Keratinocyte (primary cell): Measurements from ENCODE around the gene NOP14. TPM values are rescaled to one million over a fixed set of nuclear protein-coding genes. Genes with fewer than 3 reads are reported as not detected.
"Not testable (repeated sequence)": the region's sequence is repeated elsewhere in the genome, so short reads cannot be mapped to it uniquely, and the experiment has no call there.

ENCODE experiments used
- DNase-seq: peaks from one replicate; pipeline ENCODE4 v3.0.0-alpha.2; 2011; ENCODE audit warnings: low read depth, missing footprints, low spot score
- FAIRE-seq: peaks from 2 replicates; lab custom pipeline; 2011; peaks lifted over from hg19 to GRCh38; lab: Jason Lieb, UNC
- H2AFZ ChIP-seq: 2 replicates; pipeline ENCODE4 v1.6.0; 2012; ENCODE audit warnings: low read length, control low read depth, inconsistent platforms; ENCODE audit not compliant: control insufficient read depth
- H3K27ac ChIP-seq: 2 replicates; pipeline ENCODE4 v1.5.1; 2011; ENCODE audit warnings: low read length; ENCODE audit not compliant: control insufficient read depth, insufficient read depth
- H3K27me3 ChIP-seq: 3 replicates; pipeline ENCODE4 v1.6.0; 2011; ENCODE audit warnings: low read length; ENCODE audit not compliant: control insufficient read depth, insufficient read depth; ENCODE audit errors: extremely low read depth
- H3K36me3 ChIP-seq, 2 experiments: 2 replicates in 1 of 2; 3 replicates in 1 of 2; pipeline ENCODE4 v1.5.1; 2011; ENCODE audit warnings: low read length in 2 of 2, mild to moderate bottlenecking in 1 of 2; ENCODE audit not compliant: control insufficient read depth in 2 of 2, insufficient read depth in 2 of 2; ENCODE audit errors: extremely low read depth in 1 of 2
- H3K4me1 ChIP-seq: 3 replicates; pipeline ENCODE4 v1.5.1; 2011; ENCODE audit warnings: low read length; ENCODE audit not compliant: control insufficient read depth, insufficient read depth; ENCODE audit errors: extremely low read depth
- H3K4me2 ChIP-seq: 3 replicates; pipeline ENCODE4 v1.6.0; 2011; ENCODE audit warnings: low read depth, low read length; ENCODE audit not compliant: control insufficient read depth, insufficient read depth; ENCODE audit errors: extremely low read depth
- H3K4me3 ChIP-seq, 3 experiments: fragments of 200-600 bp in 1 of 3; sonication (generic) in 1 of 3; 2 replicates in 2 of 3; 3 replicates in 1 of 3; pipeline ENCODE4 v1.5.1; 2011 to 2016; ENCODE audit warnings: low read length in 3 of 3, mild to moderate bottlenecking in 3 of 3, control low read depth in 2 of 3, inconsistent platforms in 1 of 3, low read depth in 1 of 3, mixed read lengths in 1 of 3, mixed run types in 1 of 3, moderate library complexity in 1 of 3; ENCODE audit not compliant: control insufficient read depth in 2 of 3, insufficient read depth in 2 of 3; ENCODE audit errors: extremely low read depth in 1 of 3
- H3K79me2 ChIP-seq: 2 replicates; pipeline ENCODE4 v1.6.0; 2012; ENCODE audit warnings: low read length; ENCODE audit not compliant: control insufficient read depth, insufficient read depth
- H3K9ac ChIP-seq: 3 replicates; pipeline ENCODE4 v1.6.0; 2011; ENCODE audit warnings: low read length; ENCODE audit not compliant: control insufficient read depth, insufficient read depth; ENCODE audit errors: extremely low read depth
- H3K9me1 ChIP-seq: 3 replicates; pipeline ENCODE4 v1.6.0; 2011; ENCODE audit warnings: low read length; ENCODE audit not compliant: control insufficient read depth, insufficient read depth; ENCODE audit errors: extremely low read depth
- H3K9me3 ChIP-seq: 2 replicates; pipeline ENCODE4 v1.5.1; 2012; ENCODE audit warnings: low read depth, low read length; ENCODE audit not compliant: control insufficient read depth
- H4K20me1 ChIP-seq: 3 replicates; pipeline ENCODE4 v1.6.0; 2011; ENCODE audit warnings: low read length; ENCODE audit not compliant: control insufficient read depth, insufficient read depth; ENCODE audit errors: extremely low read depth
- CTCF ChIP-seq, 3 experiments: IDR thresholded peaks in 1 of 3; conservative IDR thresholded peaks in 1 of 3; optimal IDR thresholded peaks in 1 of 3; 2 replicates in 2 of 3; 3 replicates in 1 of 3; pipeline versions ENCODE3 to v1.5.1; 2011; ENCODE audit warnings: low read length in 3 of 3, mild to moderate bottlenecking in 3 of 3, moderate library complexity in 2 of 3, control low read depth in 1 of 3, inconsistent platforms in 1 of 3; ENCODE audit not compliant: insufficient read depth in 2 of 3; ENCODE audit errors: extremely low read depth in 1 of 3
- EZH2 ChIP-seq: IDR thresholded peaks from one replicate; pipeline ENCODE4 v1.6.1; 2012; ENCODE audit warnings: inconsistent platforms, mild to moderate bottlenecking, low read length, moderate library complexity
- dilution Hi-C: fragments of 300-500 bp; cut with MboI; formaldehyde crosslinking; loops from one replicate; pipeline ENCODE4 v1.7.0; 2020; ENCODE audit warnings: low sequenced_read_pairs; ENCODE audit not compliant: extremely low pct_ligation_motif_present
- polyA plus RNA-seq, 5 experiments: library from polyadenylated mRNA; depleted of rRNA in 3 of 5; stranded (reverse) in 3 of 5; stranded (forward) in 1 of 5; unstranded in 1 of 5; fragments of >200 nt; gene quantifications; 1 replicate in 1 of 5; 2 replicates in 3 of 5; 3 replicates in 1 of 5; pipeline versions ENCODE4 v1.2.1 to v1.2.3, GENCODE V29; 2011 to 2012; ENCODE audit warnings: missing spikeins in 2 of 5, low read depth in 1 of 5, low replicate concordance in 1 of 5

The NOP14 gene
- polyA plus RNA-seq, 1 donor (not counting 4 experiments of a cell fraction or from before 2014, with no cell fraction given), result 21.8 TPM

GRCh38 chr4:2947926-2948325 lies 15.3 kb downstream of the NOP14 start:
- no peaks in the 10 kb centered on the region for H3K27me3 ChIP-seq
- no peak for FAIRE-seq
- H3K4me1 ChIP-seq, result no peaks in the 10 kb centered on the region
- H3K9me3 ChIP-seq, result no peaks in the 10 kb centered on the region
- no peak overlapping the region for H3K9ac ChIP-seq
- no peaks in the 10 kb centered on the region for H4K20me1 ChIP-seq
- no peak overlapping the region for H3K27ac ChIP-seq
- H3K9me1 ChIP-seq, result no peaks in the 10 kb centered on the region
- H3K4me2 ChIP-seq, result no peak overlapping the region
- peaks cover 46 to 51% of the 10 kb centered on the region in 2 experiments for H3K36me3 ChIP-seq
- no peak for DNase-seq
- no peaks in the 10 kb centered on the region for H3K79me2 ChIP-seq
- no peak overlapping the region for H2AFZ ChIP-seq
- dilution Hi-C loops, result no loop called here
- TF ChIP-seq EZH2, result no peak
- no peak for TF ChIP-seq CTCF (optimal IDR thresholded peaks at IDR 0.05 in 1 of 3, IDR thresholded peaks at IDR 0.05 in 1 of 3, conservative IDR thresholded peaks at IDR 0.05 in 1 of 3; ENCODE audit: extremely low read depth in 1 of 3, insufficient read depth in 2 of 3, low read length in 3 of 3)
- H3K4me3 ChIP-seq, result no peak overlapping the region

GRCh38 chr4:2946812-2947600 lies 16.2 kb downstream of the NOP14 start:
- no peak overlapping the region for H3K4me2 ChIP-seq
- peaks cover 50 to 51% of the 10 kb centered on the region in 2 experiments for H3K36me3 ChIP-seq
- H3K79me2 ChIP-seq, result no peaks in the 10 kb centered on the region
- no peaks in the 10 kb centered on the region for H3K27me3 ChIP-seq
- H3K27ac ChIP-seq, result no peak overlapping the region
- FAIRE-seq (no peak), DNase-seq (no peak)
- no peak overlapping the region for H2AFZ ChIP-seq
- no peak for TF ChIP-seq CTCF (optimal IDR thresholded peaks at IDR 0.05 in 1 of 3, IDR thresholded peaks at IDR 0.05 in 1 of 3, conservative IDR thresholded peaks at IDR 0.05 in 1 of 3; ENCODE audit: extremely low read depth in 1 of 3, insufficient read depth in 2 of 3, low read length in 3 of 3)
- no peaks in the 10 kb centered on the region for H3K9me3 ChIP-seq
- peaks cover 5% of the 10 kb centered on the region for H4K20me1 ChIP-seq
- no peak overlapping the region for H3K9ac ChIP-seq
- no peaks in the 10 kb centered on the region for H3K9me1 ChIP-seq
- no peaks in the 10 kb centered on the region for H3K4me1 ChIP-seq
- dilution Hi-C loops, result no loop called here
- H3K4me3 ChIP-seq, result no peak overlapping the region

- H3K4me1 ChIP-seq, H3K27me3 ChIP-seq, H3K4me2 ChIP-seq, FAIRE-seq, H3K9me3 ChIP-seq, H3K9me1 ChIP-seq, dilution Hi-C loops, H4K20me1 ChIP-seq, H3K4me3 ChIP-seq, DNase-seq, H2AFZ ChIP-seq, H3K9ac ChIP-seq, H3K27ac ChIP-seq, H3K79me2 ChIP-seq: not testable (repeated sequence)
- H3K36me3 ChIP-seq, result peaks cover 47 to 52% of the 10 kb centered on the region in 2 experiments
These were observed 17.3 kb downstream of the NOP14 start for GRCh38 chr4:2945619-2946604.
